Fibroblast of mammary gland (primary cell): ENCODE data around the gene ABRACL.

ENCODE experiments used
- DNase-seq: peaks from one replicate; pipeline ENCODE4 v3.0.0-alpha.2; 2010; ENCODE audit warnings: low read depth
- H3K4me3 ChIP-seq: 2 replicates; pipeline ENCODE4 v1.5.1; 2011; ENCODE audit warnings: low read depth, mild to moderate bottlenecking, low read length, moderate library complexity; ENCODE audit not compliant: control insufficient read depth
- TF ChIP-seq, protein P1 (sequence below): conservative IDR thresholded peaks from 2 replicates; pipeline ENCODE4 v1.5.1; 2011; ENCODE audit warnings: low read depth, low read length, inconsistent platforms; ENCODE audit not compliant: control insufficient read depth, insufficient read depth

Gene ABRACL

DNA sequence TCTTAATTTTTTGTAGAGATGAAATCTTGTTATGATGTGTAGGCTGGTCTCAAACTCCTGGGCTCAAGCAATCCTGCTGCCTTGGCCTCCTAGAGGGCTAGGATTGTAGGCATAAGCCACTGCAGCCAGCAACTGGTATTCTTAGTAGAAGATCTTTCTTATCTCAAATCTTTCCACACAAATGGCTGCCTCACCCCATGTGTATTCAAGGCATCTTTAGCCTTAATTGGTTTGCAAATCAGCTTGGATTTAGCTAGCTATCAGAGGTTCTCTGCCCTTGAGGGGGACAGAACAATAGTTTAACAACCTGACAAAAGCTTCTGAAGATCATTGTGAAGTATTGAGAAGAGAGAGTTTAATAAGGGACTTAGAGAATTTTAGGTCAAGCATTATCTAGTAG, 17.9 kb upstream of the ABRACL start:
- no peak overlapping the region for H3K4me3 ChIP-seq
- no peak for DNase-seq
- TF ChIP-seq, protein P1, sequence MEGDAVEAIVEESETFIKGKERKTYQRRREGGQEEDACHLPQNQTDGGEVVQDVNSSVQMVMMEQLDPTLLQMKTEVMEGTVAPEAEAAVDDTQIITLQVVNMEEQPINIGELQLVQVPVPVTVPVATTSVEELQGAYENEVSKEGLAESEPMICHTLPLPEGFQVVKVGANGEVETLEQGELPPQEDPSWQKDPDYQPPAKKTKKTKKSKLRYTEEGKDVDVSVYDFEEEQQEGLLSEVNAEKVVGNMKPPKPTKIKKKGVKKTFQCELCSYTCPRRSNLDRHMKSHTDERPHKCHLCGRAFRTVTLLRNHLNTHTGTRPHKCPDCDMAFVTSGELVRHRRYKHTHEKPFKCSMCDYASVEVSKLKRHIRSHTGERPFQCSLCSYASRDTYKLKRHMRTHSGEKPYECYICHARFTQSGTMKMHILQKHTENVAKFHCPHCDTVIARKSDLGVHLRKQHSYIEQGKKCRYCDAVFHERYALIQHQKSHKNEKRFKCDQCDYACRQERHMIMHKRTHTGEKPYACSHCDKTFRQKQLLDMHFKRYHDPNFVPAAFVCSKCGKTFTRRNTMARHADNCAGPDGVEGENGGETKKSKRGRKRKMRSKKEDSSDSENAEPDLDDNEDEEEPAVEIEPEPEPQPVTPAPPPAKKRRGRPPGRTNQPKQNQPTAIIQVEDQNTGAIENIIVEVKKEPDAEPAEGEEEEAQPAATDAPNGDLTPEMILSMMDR, result no peak

DNA sequence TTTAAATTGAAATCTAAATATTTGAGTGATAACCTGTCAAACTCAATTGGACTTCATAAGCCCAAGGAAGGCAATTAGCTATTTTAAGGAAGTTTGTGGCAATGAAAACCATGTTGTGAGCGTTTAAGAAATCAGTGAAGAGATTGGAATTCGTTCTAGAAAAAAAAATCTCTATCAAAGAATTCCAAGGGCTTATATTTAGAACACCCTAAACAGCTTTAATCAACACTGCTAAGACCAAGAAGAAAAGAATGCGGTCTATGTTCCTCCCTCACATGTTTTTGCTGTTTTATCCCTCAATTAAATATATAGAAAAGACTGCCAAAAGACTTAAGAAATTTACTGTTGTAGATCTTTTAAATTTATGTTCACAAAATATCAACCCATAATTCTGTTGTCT, 16.6 kb upstream of the ABRACL start:
- no peak overlapping the region for H3K4me3 ChIP-seq
- DNase-seq, result no peak
- TF ChIP-seq, protein P1, result no peak

GRCh38 chr6:139013185-139013800, 15.3 kb upstream of the ABRACL start:
- TF ChIP-seq, protein P1, result no peak
- H3K4me3 ChIP-seq, result no peak overlapping the region
- no peak for DNase-seq

GRCh38 chr6:139014945-139015344, 13.6 kb upstream of the ABRACL start:
- no peak overlapping the region for H3K4me3 ChIP-seq
- DNase-seq, result no peak
- TF ChIP-seq, protein P1, result no peak

GRCh38 chr6:139016337-139017213, 12.0 kb upstream of the ABRACL start:
- no peak for DNase-seq
- TF ChIP-seq, protein P1, result no peak
- no peak overlapping the region for H3K4me3 ChIP-seq

DNA sequence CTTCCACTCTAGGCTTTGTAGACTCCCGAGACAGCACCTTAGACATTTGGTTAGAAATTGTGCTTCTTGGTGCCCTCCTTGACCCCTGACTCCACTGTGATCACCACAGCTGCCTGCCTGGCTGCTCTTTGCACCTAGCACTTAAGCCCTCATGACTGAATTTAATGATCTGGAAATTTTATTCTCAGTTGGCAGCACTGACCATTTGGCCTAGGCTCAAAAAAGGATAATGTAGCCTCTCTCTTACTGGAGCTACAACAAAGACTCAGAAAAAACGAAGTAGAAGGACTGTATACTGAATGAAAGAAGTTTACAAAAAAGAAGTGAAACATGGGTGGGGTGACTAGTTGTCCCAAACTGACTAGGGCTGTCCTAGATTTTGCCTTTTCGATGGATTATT, 11.3 kb upstream of the ABRACL start:
- no peak overlapping the region for H3K4me3 ChIP-seq
- DNase-seq, result no peak
- TF ChIP-seq, protein P1, result no peak
